Upper lobe of left lung (tissue), 4 donors: ENCODE measurements around the gene DUSP23.

Source experiments
- POLR2A ChIP-seq, 4 donors: fragments of 450-650 bp; IDR thresholded peaks; one replicate each; pipeline ENCODE4 v1.5.1; 2016 to 2017; ENCODE audit warnings: antibody characterized with exemption in 4 of 4, mild to moderate bottlenecking in 2 of 4
- POLR2AphosphoS5 ChIP-seq, 2 donors: sonication (generic); formaldehyde crosslinking; IDR thresholded peaks; one replicate each; pipeline ENCODE4 v1.5.1; 2017; ENCODE audit warnings: antibody characterized with exemption in 2 of 2
- TF ChIP-seq, protein P1 (sequence below), 6 experiments: fragments of 450-650 bp in 4 of 6; fragments of 200-600 bp in 2 of 6; sonication (generic) in 2 of 6; IDR thresholded peaks; one replicate each; pipeline ENCODE4 v1.5.1; 2016 to 2019; ENCODE audit warnings: antibody characterized with exemption in 6 of 6

DNA sequence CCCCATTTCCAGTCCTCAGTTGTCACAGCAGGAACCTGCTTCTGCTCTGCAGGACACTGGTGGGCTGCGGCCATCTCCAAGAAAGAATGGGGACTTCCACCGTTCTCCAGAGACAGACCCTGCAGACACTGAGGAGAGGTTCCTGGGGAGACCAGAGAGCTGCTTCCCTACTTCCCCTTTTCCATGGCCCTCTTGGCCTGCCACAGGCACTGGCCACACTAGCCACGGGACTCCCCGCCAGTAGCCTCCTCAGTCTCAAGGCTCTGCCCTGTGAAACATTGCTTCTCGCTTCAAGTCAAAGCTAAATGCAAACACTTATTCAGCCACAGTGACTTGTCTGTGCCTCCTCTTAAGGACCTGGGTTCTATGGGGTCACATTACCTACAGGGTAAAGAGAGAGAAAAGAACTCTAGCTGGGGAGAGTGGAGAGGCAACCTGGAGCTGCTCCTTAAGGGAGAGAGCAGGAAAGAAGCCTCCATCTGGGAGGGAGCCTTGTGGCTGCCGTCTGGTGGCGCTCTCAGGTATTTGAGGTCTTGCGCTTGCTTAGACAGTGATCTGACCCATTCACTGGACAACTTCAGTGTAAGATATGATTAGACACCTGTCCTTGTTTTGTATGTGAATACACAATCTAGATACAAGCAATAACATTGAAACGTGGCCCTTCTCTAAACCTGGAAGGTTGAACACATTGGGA, 40.6 kb downstream of the DUSP23 start:
- no peak for TF ChIP-seq POLR2AphosphoS5 (IDR thresholded peaks at IDR 0.05)
- TF ChIP-seq POLR2A (IDR thresholded peaks at IDR 0.05): no peak
- TF ChIP-seq, protein P1, sequence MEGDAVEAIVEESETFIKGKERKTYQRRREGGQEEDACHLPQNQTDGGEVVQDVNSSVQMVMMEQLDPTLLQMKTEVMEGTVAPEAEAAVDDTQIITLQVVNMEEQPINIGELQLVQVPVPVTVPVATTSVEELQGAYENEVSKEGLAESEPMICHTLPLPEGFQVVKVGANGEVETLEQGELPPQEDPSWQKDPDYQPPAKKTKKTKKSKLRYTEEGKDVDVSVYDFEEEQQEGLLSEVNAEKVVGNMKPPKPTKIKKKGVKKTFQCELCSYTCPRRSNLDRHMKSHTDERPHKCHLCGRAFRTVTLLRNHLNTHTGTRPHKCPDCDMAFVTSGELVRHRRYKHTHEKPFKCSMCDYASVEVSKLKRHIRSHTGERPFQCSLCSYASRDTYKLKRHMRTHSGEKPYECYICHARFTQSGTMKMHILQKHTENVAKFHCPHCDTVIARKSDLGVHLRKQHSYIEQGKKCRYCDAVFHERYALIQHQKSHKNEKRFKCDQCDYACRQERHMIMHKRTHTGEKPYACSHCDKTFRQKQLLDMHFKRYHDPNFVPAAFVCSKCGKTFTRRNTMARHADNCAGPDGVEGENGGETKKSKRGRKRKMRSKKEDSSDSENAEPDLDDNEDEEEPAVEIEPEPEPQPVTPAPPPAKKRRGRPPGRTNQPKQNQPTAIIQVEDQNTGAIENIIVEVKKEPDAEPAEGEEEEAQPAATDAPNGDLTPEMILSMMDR (IDR thresholded peaks at IDR 0.05): no peak
